ENCODE measurements around the gene UBTF.
"Not testable (repeated sequence)": the region's sequence is repeated elsewhere in the genome, so short reads cannot be mapped to it uniquely, and the experiment has no call there.

UBTF gene

GRCh38 chr17:44241106-44241624 lies 21.7 kb upstream of the UBTF start:
- no peak for DNase-seq

GRCh38 chr17:44237886-44238285 lies 18.4 kb upstream of the UBTF start:
- not testable (repeated sequence) for DNase-seq

GRCh38 chr17:44236444-44236991 lies 17.0 kb upstream of the UBTF start:
- DNase-seq: no peak

GRCh38 chr17:44235583-44235936 lies 16.1 kb upstream of the UBTF start:
- DNase-seq: no peak

- DNase-seq: no peak
Measured at GRCh38 chr17:44233582-44233981, 14.1 kb upstream of the UBTF start.

- no peak for DNase-seq
Measured at GRCh38 chr17:44232061-44232460, 12.6 kb upstream of the UBTF start.

GRCh38 chr17:44230140-44230539 lies 10.7 kb upstream of the UBTF start:
- no peak for DNase-seq

GRCh38 chr17:44229090-44229489 lies 9.6 kb upstream of the UBTF start:
- DNase-seq: no peak

GRCh38 chr17:44223541-44224071 lies 4.1 kb upstream of the UBTF start:
- no peak for DNase-seq

- DNase-seq: peak; percentile 47
Measured at GRCh38 chr17:44222112-44222869, 2.8 kb upstream of the UBTF start.

- DNase-seq: no peak
Measured at GRCh38 chr17:44221862-44222111, 2.3 kb upstream of the UBTF start.

- DNase-seq: peak; percentile 84
Measured at GRCh38 chr17:44221084-44221861, 1.8 kb upstream of the UBTF start.

- DNase-seq: no peak
Measured at GRCh38 chr17:44220213-44221083, 973 bp upstream of the UBTF start.

GRCh38 chr17:44219108-44219615 lies 313 bp downstream of the UBTF start:
- DNase-seq: peak; percentile 34

- peak; percentile 94 for DNase-seq
Measured at GRCh38 chr17:44218344-44219107, 949 bp downstream of the UBTF start.

- DNase-seq: no peak
Measured at GRCh38 chr17:44217738-44218343, 1.6 kb downstream of the UBTF start.

GRCh38 chr17:44216694-44217093 lies 2.8 kb downstream of the UBTF start:
- DNase-seq: no peak

- DNase-seq: no peak
Measured at GRCh38 chr17:44216173-44216572, 3.3 kb downstream of the UBTF start.

- DNase-seq: no peak
Measured at GRCh38 chr17:44214896-44215295, 4.6 kb downstream of the UBTF start.

GRCh38 chr17:44214230-44214494 lies 5.3 kb downstream of the UBTF start:
- no peak for DNase-seq

- DNase-seq: no peak
Measured at GRCh38 chr17:44213403-44214229, 5.9 kb downstream of the UBTF start.

All from NCI-H1092 (cell line).